GM21526 (cell line): Measurements from ENCODE around the gene DISP3.

Experiments used
- ATAC-seq: cut with Tn5 transposase; IDR thresholded peaks from one replicate; pipeline ENCODE4 v1.9.1; 2021; ENCODE audit warnings: moderate library complexity; ENCODE audit not compliant: unreplicated experiment, low FRiP score

The DISP3 gene

GRCh38 chr1:11538886-11539285 is 59.9 kb downstream of the DISP3 start:
- ATAC-seq: no peak

GRCh38 chr1:11539850-11540772 is 61.2 kb downstream of the DISP3 start:
- ATAC-seq: no peak

- no peak for ATAC-seq
These were observed 61.8 kb downstream of the DISP3 start for GRCh38 chr1:11540773-11541160.

GRCh38 chr1:11541236-11541635 is 62.3 kb downstream of the DISP3 start:
- ATAC-seq: no peak

GRCh38 chr1:11541956-11542355 is 63.0 kb downstream of the DISP3 start:
- no peak for ATAC-seq

GRCh38 chr1:11543392-11543791 is 64.4 kb downstream of the DISP3 start:
- ATAC-seq: no peak

- no peak for ATAC-seq
These were observed 64.8 kb downstream of the DISP3 start for GRCh38 chr1:11543796-11544195.

GRCh38 chr1:11546456-11546855 is 67.5 kb downstream of the DISP3 start:
- no peak for ATAC-seq

GRCh38 chr1:11550664-11551283 is 71.8 kb downstream of the DISP3 start:
- no peak for ATAC-seq

- no peak for ATAC-seq
These were observed 79.3 kb downstream of the DISP3 start for GRCh38 chr1:11558276-11558675.

- no peak for ATAC-seq
These were observed 80.1 kb downstream of the DISP3 start for GRCh38 chr1:11558871-11559590.

- ATAC-seq: no peak
These were observed 80.6 kb downstream of the DISP3 start for GRCh38 chr1:11559591-11559970.

GRCh38 chr1:11560061-11560460 is 81.1 kb downstream of the DISP3 start:
- ATAC-seq: no peak

- no peak for ATAC-seq
These were observed 82.8 kb downstream of the DISP3 start for GRCh38 chr1:11561740-11562139.

- ATAC-seq: no peak
These were observed 83.7 kb downstream of the DISP3 start for GRCh38 chr1:11562664-11563063.

- no peak for ATAC-seq
These were observed 84.7 kb downstream of the DISP3 start for GRCh38 chr1:11563560-11564069.

GRCh38 chr1:11564237-11564636 is 85.3 kb downstream of the DISP3 start:
- no peak for ATAC-seq

- no peak for ATAC-seq
These were observed 87.3 kb downstream of the DISP3 start for GRCh38 chr1:11566042-11566850.

GRCh38 chr1:11567244-11568065 is 88.5 kb downstream of the DISP3 start:
- no peak for ATAC-seq
